RWPE1 (cell line): ENCODE data around the gene ZBTB8B.
A peak's percentile ranks its signal among the peaks of the same experiment; 100 is the strongest.

Experiments used
- CTCF ChIA-PET: fragments of 350-600 bp; sonication (Branson Sonifier 250); formaldehyde crosslinking; extraction: SDS; loops from one replicate; lab custom pipeline; 2021; lab: Yijun Ruan, JAX
- POLR2A ChIA-PET: fragments of 400-600 bp; formaldehyde crosslinking; extraction: SDS; loops from one replicate; lab custom pipeline; 2020; ENCODE audit warnings: antibody characterized with exemption; ENCODE audit not compliant: low non-redundant PET; lab: Yijun Ruan, JAX
- DNase-seq: peaks from one replicate; pipeline ENCODE4 v3.0.0; 2012; ENCODE audit warnings: low spot score
- H3K27ac ChIP-seq: fragments of 450-650 bp; 2 replicates; pipeline ENCODE4 v1.5.1; 2017
- TF ChIP-seq, protein P1 (sequence below): fragments of 450-650 bp; conservative IDR thresholded peaks from 2 replicates; pipeline ENCODE4 v1.5.1; 2017; ENCODE audit warnings: low read depth, mild to moderate bottlenecking

ZBTB8B gene

DNA sequence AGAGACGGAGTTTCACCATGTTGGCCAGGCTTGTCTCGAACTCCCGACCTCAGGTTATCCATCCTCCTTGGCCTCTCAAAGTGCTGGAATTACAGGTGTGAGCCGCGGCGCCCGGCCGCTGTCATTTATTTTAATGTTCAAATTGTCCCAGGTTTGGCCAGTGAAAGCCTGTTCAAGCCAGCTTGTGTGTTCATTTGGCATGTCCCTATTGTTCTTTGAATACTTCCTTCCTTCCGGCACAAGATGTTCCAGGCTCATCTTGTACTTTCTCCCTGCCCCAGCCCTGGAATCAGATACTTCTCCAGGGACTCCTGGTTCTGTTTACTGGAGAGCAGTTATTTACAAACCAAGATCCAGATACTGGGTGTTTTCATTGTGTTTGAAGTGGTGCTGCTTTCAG is 37.0 kb downstream of the ZBTB8B start:
- TF ChIP-seq, protein P1, sequence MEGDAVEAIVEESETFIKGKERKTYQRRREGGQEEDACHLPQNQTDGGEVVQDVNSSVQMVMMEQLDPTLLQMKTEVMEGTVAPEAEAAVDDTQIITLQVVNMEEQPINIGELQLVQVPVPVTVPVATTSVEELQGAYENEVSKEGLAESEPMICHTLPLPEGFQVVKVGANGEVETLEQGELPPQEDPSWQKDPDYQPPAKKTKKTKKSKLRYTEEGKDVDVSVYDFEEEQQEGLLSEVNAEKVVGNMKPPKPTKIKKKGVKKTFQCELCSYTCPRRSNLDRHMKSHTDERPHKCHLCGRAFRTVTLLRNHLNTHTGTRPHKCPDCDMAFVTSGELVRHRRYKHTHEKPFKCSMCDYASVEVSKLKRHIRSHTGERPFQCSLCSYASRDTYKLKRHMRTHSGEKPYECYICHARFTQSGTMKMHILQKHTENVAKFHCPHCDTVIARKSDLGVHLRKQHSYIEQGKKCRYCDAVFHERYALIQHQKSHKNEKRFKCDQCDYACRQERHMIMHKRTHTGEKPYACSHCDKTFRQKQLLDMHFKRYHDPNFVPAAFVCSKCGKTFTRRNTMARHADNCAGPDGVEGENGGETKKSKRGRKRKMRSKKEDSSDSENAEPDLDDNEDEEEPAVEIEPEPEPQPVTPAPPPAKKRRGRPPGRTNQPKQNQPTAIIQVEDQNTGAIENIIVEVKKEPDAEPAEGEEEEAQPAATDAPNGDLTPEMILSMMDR = no peak

GRCh38 chr1:32503153-32503552 is 38.3 kb downstream of the ZBTB8B start:
- ChIA-PET CTCF (no interaction called here), POLR2A (interaction anchor here (0.5 kb wide), 1 partner anchor 57 kb away, joined by 3 read pairs; no protein-coding TSS in a partner anchor)
- no peak for DNase-seq
- no peak overlapping the region for H3K27ac ChIP-seq
- TF ChIP-seq, protein P1 = no peak

More for the DNA sequence above, 37.0 kb downstream of the ZBTB8B start:
- POLR2A ChIA-PET = no interaction called here
- H3K27ac ChIP-seq = peak overlapping the region; percentile 98
- no peak for DNase-seq
- CTCF ChIA-PET = interaction anchor here (0.6 kb wide), 1 partner anchor 1182 kb away, joined by 4 read pairs; no protein-coding TSS in a partner anchor

GRCh38 chr1:32507021-32507420 is 42.1 kb downstream of the ZBTB8B start:
- TF ChIP-seq, protein P1 = no peak
- ChIA-PET CTCF (interaction anchor here (0.6 kb wide), 1 partner anchor 60 kb away, joined by 3 read pairs; no protein-coding TSS in a partner anchor), POLR2A (no interaction called here)
- no peak overlapping the region for H3K27ac ChIP-seq
- no peak for DNase-seq

DNA sequence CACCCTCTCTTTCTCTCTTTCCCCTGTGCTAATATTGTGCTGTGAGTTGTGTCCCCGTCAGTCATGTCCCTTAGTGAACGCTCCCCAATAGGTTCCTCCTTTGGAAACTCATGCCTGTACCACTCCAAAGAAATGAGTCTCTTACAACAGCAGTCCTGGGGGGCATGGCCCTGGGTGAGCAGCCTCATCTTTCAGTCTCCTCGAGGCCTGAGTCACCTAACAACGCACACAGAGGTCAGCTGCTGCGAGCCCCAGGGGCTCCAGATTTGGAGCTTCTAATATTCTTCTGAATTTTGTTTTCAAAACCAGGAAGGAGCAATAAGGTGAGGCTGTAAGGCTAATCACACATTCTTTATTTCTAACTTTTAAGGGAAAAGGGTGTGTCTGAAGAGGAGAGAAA is 43.9 kb downstream of the ZBTB8B start:
- no peak overlapping the region for H3K27ac ChIP-seq
- ChIA-PET POLR2A (no interaction called here), CTCF (interaction anchor here (0.6 to 0.8 kb wide), 2 partner anchors 12 to 65 kb away, joined by 3 to 5 read pairs; no protein-coding TSS in a partner anchor)
- TF ChIP-seq, protein P1 = no peak
- DNase-seq = no peak

DNA sequence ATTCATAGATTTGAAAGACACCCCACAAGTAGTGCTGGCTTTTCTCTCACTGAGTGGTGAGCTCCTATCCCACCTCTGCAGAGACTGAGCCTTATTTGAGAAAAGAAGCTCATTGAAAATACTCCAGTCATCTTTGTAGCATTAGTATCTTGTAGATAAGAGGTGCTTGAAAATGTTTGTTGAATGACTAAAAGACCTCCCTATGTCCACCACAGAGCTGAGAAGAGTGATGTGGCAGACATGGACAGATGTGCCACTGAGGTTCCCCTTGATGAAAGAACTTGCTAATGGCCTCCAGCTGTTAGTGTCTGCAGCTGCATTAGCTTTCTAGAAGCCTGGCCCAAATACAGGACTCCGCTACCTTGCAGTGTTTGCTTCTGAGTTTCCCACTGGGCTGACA is 45.1 kb downstream of the ZBTB8B start:
- POLR2A ChIA-PET = interaction anchor here (0.7 kb wide), 1 partner anchor 116 kb away, joined by 5 read pairs; the partner anchor contains the start of gene BSDC1
- CTCF ChIA-PET = interaction anchor here (0.7 kb wide), 2 partner anchors 326 to 1439 kb away, joined by 4 to 7 read pairs; no protein-coding TSS in a partner anchor
- TF ChIP-seq, protein P1 = no peak

More for the DNA sequence above, 45.1 kb downstream of the ZBTB8B start:
- no peak overlapping the region for H3K27ac ChIP-seq
- DNase-seq = no peak
